SK-N-SH treated with all-trans-retinoic acid at 6 μM for 48 hours (cell line): Measurements from ENCODE around the gene MEP1B.
"Not testable (repeated sequence)": the region's sequence is repeated elsewhere in the genome, so short reads cannot be mapped to it uniquely, and the experiment has no call there.

Experiments used
- ATAC-seq: fragments of 200-7000 bp; cut with Tn5 transposase; 3 replicates; pipeline ENCODE4 v1.9.1; 2020; ENCODE audit warnings: mild to moderate bottlenecking, moderate library complexity
- ARNTL ChIP-seq: fragments of 450-650 bp; formaldehyde crosslinking; IDR thresholded peaks from 2 replicates; pipeline ENCODE4 v1.5.0; 2020; ENCODE audit warnings: low read depth, mild to moderate bottlenecking, moderate library complexity, borderline replicate concordance
- BACH2 ChIP-seq: fragments of 250-450 bp; sonication (Bioruptor Pico); IDR thresholded peaks from 2 replicates; pipeline ENCODE4 v1.9.0; 2021; ENCODE audit warnings: mild to moderate bottlenecking, borderline replicate concordance
- ESRRG ChIP-seq: fragments of 250-450 bp; sonication (Bioruptor Pico); IDR thresholded peaks from 2 replicates; pipeline ENCODE4 v1.6.1; 2021; ENCODE audit warnings: mild to moderate bottlenecking
- GLIS3 ChIP-seq: fragments of 250-450 bp; sonication (Bioruptor Pico); IDR thresholded peaks from 2 replicates; pipeline ENCODE4 v1.5.0; 2020; ENCODE audit warnings: mild to moderate bottlenecking, moderate library complexity
- ISL1 ChIP-seq: fragments of 250-450 bp; sonication (Bioruptor Pico); IDR thresholded peaks from 2 replicates; pipeline ENCODE4 v2.1.2; 2022; ENCODE audit warnings: mild to moderate bottlenecking, moderate library complexity
- OSR1 ChIP-seq: fragments of 250-450 bp; sonication (Bioruptor Pico); IDR thresholded peaks from 2 replicates; pipeline ENCODE4 v1.8.0; 2022; ENCODE audit warnings: moderate library complexity, mild to moderate bottlenecking, inconsistent platforms
- PPARA ChIP-seq: fragments of 250-450 bp; sonication (Bioruptor Pico); IDR thresholded peaks from 2 replicates; pipeline ENCODE4 v1.5.0; 2020; ENCODE audit warnings: mild to moderate bottlenecking, borderline replicate concordance
- RARB ChIP-seq: fragments of 250-450 bp; sonication (Bioruptor Pico); IDR thresholded peaks from 2 replicates; pipeline ENCODE4 v1.8.0; 2021; ENCODE audit warnings: mild to moderate bottlenecking, moderate library complexity
- SNAI2 ChIP-seq: fragments of 250-450 bp; sonication (Bioruptor Pico); IDR thresholded peaks from 2 replicates; pipeline ENCODE4 v1.5.0; 2020; ENCODE audit warnings: mild to moderate bottlenecking, moderate library complexity
- TOX ChIP-seq: fragments of 250-450 bp; sonication (Bioruptor Pico); IDR thresholded peaks from 2 replicates; pipeline ENCODE4 v1.8.0; 2021; ENCODE audit warnings: mild to moderate bottlenecking, moderate library complexity, borderline replicate concordance
- ZC3H10 ChIP-seq: fragments of 250-450 bp; sonication (Bioruptor Pico); IDR thresholded peaks from 2 replicates; pipeline ENCODE4 v1.5.1; 2021; ENCODE audit warnings: mild to moderate bottlenecking, moderate library complexity
- ZFP3 ChIP-seq: fragments of 250-450 bp; sonication (Bioruptor Pico); IDR thresholded peaks from 2 replicates; pipeline ENCODE4 v1.5.0; 2020; ENCODE audit warnings: mild to moderate bottlenecking, moderate library complexity
- ZFP30 ChIP-seq: fragments of 450-650 bp; formaldehyde crosslinking; IDR thresholded peaks from 2 replicates; pipeline ENCODE4 v1.5.0; 2022; ENCODE audit warnings: mild to moderate bottlenecking, moderate library complexity
- ZNF565 ChIP-seq: fragments of 450-650 bp; formaldehyde crosslinking; conservative IDR thresholded peaks from 2 replicates; pipeline ENCODE4 v1.5.0; 2020; ENCODE audit warnings: low read depth, mild to moderate bottlenecking, moderate library complexity
- TF ChIP-seq, protein P1 (sequence below): fragments of 250-450 bp; sonication (Bioruptor Pico); IDR thresholded peaks from 2 replicates; pipeline ENCODE4 v1.8.0; 2020; ENCODE audit warnings: mild to moderate bottlenecking, moderate library complexity, borderline replicate concordance
- TF ChIP-seq, protein P2 (sequence below): fragments of 250-450 bp; sonication (Bioruptor Pico); IDR thresholded peaks from 2 replicates; pipeline ENCODE4 v1.5.1; 2021; ENCODE audit warnings: mild to moderate bottlenecking, moderate library complexity
- TF ChIP-seq, protein P3 (sequence below): fragments of 250-450 bp; sonication (Bioruptor Pico); IDR thresholded peaks from 2 replicates; pipeline ENCODE4 v1.8.0; 2021; ENCODE audit warnings: low read depth, mild to moderate bottlenecking, moderate library complexity, borderline replicate concordance
- TF ChIP-seq, protein P4 (sequence below): fragments of 250-450 bp; sonication (Bioruptor Pico); IDR thresholded peaks from 2 replicates; pipeline ENCODE4 v1.5.0; 2020; ENCODE audit warnings: mild to moderate bottlenecking, moderate library complexity
- TF ChIP-seq, protein P5 (sequence below): fragments of 250-450 bp; sonication (Bioruptor Pico); IDR thresholded peaks from 2 replicates; pipeline ENCODE4 v1.5.1; 2020; ENCODE audit warnings: low read depth, mild to moderate bottlenecking, moderate library complexity

The MEP1B gene

DNA sequence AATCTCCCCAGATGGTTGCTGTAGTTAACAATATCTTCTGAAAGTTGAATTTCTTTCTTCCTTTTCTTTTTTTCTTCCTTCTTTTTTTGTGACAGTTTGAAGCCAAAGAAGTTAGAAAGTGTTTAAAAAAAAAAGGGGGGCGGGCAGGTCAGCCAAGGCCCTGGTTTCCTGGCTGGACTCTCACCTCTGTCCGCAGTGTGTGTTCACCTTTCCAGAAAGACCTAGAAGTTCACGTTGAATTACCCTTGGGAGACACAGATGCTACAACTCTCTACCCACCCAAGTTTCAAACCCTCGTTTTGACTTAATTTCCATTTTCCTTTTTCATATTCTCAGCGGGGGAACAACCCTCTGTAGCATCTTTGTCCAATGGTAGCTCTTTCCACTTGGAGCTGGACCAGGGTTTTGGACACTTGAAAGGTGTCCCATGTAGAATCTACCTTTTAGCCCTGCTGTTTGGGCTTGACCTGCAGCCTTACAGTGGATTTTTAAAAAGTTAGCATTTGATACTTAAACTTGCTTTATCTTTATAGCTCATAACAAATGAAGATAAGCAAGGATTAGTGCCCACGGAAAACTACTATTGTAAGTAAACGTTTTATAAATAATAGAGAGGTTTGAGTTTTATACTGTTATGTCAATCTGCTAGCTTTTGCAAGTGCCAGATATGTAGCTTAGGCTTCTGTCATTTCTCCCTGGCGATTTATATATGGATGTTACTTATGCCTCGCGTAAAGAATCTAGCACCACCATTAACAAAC lies 20.0 kb downstream of the MEP1B start:
- ATAC-seq = no peak
- no peak for TF ChIP-seq ESRRG (CRISPR knock-in tag)
- TF ChIP-seq SNAI2 = no peak
- TF ChIP-seq GLIS3 (CRISPR knock-in tag) = no peak
- no peak for TF ChIP-seq ISL1
- no peak for TF ChIP-seq PPARA (CRISPR knock-in tag)
- no peak for TF ChIP-seq ZFP30 (CRISPR knock-in tag)
- TF ChIP-seq BACH2 (CRISPR knock-in tag) = no peak
- no peak for TF ChIP-seq TOX (CRISPR knock-in tag)
- TF ChIP-seq ZNF565 = no peak
- TF ChIP-seq, protein P1, sequence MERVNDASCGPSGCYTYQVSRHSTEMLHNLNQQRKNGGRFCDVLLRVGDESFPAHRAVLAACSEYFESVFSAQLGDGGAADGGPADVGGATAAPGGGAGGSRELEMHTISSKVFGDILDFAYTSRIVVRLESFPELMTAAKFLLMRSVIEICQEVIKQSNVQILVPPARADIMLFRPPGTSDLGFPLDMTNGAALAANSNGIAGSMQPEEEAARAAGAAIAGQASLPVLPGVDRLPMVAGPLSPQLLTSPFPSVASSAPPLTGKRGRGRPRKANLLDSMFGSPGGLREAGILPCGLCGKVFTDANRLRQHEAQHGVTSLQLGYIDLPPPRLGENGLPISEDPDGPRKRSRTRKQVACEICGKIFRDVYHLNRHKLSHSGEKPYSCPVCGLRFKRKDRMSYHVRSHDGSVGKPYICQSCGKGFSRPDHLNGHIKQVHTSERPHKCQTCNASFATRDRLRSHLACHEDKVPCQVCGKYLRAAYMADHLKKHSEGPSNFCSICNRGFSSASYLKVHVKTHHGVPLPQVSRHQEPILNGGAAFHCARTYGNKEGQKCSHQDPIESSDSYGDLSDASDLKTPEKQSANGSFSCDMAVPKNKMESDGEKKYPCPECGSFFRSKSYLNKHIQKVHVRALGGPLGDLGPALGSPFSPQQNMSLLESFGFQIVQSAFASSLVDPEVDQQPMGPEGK (CRISPR knock-in tag) = no peak

DNA sequence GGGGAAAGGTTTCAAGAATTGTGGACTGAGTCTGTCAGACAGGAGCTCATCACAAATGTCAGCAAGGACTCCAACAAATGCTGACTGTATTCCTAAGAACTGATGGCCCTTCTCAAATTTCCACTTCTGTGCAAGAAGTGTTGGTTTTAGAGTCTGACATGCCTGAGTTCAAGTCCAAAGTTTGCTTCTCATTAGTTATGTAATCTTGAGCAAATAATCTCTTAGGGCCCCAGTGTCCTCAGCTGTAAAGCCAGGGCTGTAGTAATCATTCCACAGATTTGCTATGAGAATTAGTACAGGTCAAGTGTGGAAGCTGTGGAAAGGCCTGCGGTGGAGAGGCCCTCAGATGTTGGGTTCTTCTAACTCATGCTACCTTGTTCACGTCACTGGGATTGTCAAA lies 23.9 kb downstream of the MEP1B start:
- TF ChIP-seq, protein P2, sequence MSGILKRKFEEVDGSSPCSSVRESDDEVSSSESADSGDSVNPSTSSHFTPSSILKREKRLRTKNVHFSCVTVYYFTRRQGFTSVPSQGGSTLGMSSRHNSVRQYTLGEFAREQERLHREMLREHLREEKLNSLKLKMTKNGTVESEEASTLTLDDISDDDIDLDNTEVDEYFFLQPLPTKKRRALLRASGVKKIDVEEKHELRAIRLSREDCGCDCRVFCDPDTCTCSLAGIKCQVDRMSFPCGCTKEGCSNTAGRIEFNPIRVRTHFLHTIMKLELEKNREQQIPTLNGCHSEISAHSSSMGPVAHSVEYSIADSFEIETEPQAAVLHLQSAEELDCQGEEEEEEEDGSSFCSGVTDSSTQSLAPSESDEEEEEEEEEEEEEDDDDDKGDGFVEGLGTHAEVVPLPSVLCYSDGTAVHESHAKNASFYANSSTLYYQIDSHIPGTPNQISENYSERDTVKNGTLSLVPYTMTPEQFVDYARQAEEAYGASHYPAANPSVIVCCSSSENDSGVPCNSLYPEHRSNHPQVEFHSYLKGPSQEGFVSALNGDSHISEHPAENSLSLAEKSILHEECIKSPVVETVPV (CRISPR knock-in tag) = no peak
- TF ChIP-seq, protein P3, sequence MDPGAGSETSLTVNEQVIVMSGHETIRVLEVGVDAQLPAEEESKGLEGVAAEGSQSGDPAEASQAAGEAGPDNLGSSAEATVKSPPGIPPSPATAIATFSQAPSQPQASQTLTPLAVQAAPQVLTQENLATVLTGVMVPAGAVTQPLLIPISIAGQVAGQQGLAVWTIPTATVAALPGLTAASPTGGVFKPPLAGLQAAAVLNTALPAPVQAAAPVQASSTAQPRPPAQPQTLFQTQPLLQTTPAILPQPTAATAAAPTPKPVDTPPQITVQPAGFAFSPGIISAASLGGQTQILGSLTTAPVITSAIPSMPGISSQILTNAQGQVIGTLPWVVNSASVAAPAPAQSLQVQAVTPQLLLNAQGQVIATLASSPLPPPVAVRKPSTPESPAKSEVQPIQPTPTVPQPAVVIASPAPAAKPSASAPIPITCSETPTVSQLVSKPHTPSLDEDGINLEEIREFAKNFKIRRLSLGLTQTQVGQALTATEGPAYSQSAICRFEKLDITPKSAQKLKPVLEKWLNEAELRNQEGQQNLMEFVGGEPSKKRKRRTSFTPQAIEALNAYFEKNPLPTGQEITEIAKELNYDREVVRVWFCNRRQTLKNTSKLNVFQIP (CRISPR knock-in tag) = no peak
- TF ChIP-seq ARNTL (CRISPR knock-in tag) (no peak), ZFP3 (CRISPR knock-in tag) (no peak)
- TF ChIP-seq, protein P4, sequence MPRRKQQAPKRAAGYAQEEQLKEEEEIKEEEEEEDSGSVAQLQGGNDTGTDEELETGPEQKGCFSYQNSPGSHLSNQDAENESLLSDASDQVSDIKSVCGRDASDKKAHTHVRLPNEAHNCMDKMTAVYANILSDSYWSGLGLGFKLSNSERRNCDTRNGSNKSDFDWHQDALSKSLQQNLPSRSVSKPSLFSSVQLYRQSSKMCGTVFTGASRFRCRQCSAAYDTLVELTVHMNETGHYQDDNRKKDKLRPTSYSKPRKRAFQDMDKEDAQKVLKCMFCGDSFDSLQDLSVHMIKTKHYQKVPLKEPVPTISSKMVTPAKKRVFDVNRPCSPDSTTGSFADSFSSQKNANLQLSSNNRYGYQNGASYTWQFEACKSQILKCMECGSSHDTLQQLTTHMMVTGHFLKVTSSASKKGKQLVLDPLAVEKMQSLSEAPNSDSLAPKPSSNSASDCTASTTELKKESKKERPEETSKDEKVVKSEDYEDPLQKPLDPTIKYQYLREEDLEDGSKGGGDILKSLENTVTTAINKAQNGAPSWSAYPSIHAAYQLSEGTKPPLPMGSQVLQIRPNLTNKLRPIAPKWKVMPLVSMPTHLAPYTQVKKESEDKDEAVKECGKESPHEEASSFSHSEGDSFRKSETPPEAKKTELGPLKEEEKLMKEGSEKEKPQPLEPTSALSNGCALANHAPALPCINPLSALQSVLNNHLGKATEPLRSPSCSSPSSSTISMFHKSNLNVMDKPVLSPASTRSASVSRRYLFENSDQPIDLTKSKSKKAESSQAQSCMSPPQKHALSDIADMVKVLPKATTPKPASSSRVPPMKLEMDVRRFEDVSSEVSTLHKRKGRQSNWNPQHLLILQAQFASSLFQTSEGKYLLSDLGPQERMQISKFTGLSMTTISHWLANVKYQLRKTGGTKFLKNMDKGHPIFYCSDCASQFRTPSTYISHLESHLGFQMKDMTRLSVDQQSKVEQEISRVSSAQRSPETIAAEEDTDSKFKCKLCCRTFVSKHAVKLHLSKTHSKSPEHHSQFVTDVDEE (CRISPR knock-in tag) = no peak
- no peak for ATAC-seq

DNA sequence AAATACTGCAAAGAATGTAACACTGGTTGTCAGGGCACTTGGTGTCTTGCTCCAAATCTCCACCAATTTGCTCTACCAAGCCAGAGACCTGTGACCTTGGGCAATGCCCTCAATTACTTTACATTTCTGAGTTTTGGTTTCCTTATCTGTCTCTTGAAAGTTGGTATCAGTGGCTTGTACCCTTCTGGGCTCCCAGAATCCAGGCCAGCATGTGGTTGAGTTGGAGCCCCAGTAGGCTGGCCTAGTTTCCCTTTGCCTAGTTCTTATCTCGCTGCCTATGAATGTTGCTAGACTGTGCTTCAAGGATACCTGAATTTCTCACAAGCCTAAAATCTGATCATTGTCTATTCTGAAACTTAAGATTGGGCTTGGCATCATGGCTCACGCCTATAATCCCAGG lies 26.6 kb downstream of the MEP1B start:
- TF ChIP-seq, protein P5, sequence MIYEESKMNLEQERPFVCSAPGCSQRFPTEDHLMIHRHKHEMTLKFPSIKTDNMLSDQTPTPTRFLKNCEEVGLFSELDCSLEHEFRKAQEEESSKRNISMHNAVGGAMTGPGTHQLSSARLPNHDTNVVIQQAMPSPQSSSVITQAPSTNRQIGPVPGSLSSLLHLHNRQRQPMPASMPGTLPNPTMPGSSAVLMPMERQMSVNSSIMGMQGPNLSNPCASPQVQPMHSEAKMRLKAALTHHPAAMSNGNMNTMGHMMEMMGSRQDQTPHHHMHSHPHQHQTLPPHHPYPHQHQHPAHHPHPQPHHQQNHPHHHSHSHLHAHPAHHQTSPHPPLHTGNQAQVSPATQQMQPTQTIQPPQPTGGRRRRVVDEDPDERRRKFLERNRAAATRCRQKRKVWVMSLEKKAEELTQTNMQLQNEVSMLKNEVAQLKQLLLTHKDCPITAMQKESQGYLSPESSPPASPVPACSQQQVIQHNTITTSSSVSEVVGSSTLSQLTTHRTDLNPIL (CRISPR knock-in tag) = no peak

DNA sequence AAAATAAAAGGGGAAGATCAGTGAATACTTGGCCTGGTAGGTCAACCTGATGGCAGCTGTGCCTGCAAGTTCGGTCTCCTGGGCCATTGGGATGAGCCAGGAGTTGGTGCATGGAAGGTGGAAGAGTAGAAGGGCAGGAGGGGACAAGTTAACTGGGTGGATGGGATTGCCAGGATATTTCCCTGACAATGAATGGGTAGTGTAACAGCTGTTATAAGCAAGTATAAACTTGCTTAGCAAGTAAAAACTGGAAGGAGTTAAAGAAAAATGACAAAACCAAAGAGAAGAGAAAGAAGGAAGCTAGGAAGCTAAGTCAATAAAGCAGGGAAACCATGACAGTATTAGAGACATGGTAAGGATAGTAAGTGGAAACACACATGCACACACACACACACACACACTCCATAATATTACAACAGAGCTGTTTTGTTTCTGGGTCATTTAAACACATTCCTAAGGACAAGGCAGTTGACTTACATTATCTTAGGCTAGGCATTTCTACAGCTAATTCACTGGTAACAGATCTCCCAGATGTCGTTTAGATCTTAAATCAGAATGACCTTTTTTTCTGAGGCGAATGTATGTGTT lies 29.7 kb downstream of the MEP1B start:
- TF ChIP-seq ZC3H10 (CRISPR knock-in tag) (no peak), RARB (CRISPR knock-in tag) (no peak), ESRRG (CRISPR knock-in tag) (no peak), OSR1 (no peak), TOX (CRISPR knock-in tag) (no peak), ZFP3 (CRISPR knock-in tag) (no peak)
- TF ChIP-seq, protein P3 (CRISPR knock-in tag) = no peak
- TF ChIP-seq, protein P5 (CRISPR knock-in tag) = no peak

More for the DNA sequence above, 26.6 kb downstream of the MEP1B start:
- ATAC-seq = no peak

DNA sequence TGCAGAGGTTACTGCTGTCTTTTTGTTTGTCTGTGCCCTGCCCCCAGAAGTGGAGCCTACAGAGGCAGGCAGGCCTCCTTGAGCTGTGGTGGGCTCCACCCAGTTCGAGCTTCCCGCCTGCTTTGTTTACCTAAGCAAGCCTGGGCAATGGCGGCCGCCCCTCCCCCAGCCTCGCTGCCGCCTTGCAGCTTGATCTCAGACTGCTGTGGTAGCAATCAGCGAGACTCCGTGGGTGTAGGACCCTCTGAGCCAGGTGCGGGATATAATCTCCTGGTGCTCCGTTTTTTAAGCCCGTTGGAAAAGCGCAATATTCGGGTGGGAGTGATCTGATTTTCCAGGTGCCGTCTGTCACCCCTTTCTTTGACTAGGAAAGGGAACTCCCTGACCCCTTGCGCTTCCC lies 43.5 kb downstream of the MEP1B start:
- not testable (repeated sequence) for ATAC-seq

More for the DNA sequence above, 29.7 kb downstream of the MEP1B start:
- ATAC-seq = no peak
